ENCODE results near the gene NUDT14. TPM values are rescaled to one million over a fixed set of nuclear protein-coding genes. Genes with fewer than 3 reads are reported as not detected.

Gene NUDT14
- total RNA-seq, 3 donors from 2014 or later: 26.9 to 46.7 (median 37.9) TPM

DNA sequence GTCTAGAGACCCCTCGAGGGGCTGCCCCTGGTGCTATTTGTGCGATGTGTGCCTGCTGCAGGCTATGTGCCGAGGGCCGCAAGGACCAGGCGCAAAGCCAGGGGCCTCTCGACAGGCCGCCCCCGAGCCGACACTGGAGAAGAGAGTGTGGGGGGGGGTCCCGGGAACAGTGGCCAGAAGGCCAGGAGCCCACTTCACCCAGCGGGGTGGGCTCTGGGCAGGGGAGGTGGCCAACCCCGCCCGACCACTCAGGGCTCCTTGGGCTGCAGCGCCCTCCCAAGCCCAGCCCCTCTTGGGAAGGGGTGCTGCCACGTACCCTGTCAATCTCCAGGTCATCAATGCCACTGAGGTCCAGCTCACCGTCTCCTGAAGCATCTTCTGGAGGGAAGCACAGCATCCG, 38.6 kb upstream of the NUDT14 start:
- Histone ChIP-seq H3K36me3 (ENCODE audit: low read depth) (no peaks in the 10 kb centered on the region), H3K9me3 (no peaks in the 10 kb centered on the region), H3K4me1 (ENCODE audit: low read depth) (no peaks in the 10 kb centered on the region), H3K4me3 (no peak overlapping the region)
- ATAC-seq: no peak
- intact Hi-C loops (cut with DNase I, micrococcal nuclease): no loop called here
- DNase-seq: no peak
- TF ChIP-seq, protein P1, sequence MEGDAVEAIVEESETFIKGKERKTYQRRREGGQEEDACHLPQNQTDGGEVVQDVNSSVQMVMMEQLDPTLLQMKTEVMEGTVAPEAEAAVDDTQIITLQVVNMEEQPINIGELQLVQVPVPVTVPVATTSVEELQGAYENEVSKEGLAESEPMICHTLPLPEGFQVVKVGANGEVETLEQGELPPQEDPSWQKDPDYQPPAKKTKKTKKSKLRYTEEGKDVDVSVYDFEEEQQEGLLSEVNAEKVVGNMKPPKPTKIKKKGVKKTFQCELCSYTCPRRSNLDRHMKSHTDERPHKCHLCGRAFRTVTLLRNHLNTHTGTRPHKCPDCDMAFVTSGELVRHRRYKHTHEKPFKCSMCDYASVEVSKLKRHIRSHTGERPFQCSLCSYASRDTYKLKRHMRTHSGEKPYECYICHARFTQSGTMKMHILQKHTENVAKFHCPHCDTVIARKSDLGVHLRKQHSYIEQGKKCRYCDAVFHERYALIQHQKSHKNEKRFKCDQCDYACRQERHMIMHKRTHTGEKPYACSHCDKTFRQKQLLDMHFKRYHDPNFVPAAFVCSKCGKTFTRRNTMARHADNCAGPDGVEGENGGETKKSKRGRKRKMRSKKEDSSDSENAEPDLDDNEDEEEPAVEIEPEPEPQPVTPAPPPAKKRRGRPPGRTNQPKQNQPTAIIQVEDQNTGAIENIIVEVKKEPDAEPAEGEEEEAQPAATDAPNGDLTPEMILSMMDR (IDR thresholded peaks at IDR 0.05): no peak

DNA sequence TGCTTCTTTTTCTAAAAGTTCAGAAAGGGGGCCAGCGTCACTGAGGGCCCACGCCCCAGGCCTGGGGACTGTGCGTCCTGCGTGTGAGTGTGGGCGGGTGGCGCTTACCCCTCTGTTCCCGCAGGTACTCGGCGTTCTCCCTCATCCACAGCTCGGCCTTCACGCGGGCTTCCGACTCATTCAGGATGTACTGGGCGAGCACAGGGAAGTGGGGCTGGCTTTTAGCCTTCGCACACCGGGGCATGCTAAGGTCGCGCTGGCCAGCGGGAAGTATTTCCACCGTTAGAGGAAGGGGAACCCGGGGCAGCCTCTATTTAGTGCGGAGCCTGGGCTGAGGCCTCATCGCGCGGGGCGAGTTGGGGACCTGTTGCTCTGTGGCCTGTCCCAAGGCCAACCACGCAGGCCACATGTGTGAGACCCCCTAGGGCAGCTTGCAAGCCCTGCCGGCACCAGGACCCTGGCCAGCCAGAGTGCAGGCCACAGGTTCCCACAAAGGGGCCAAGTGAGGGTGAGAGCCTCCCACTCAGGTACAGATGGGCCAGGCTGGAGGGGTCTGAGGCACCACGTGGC, 38.0 kb upstream of the NUDT14 start:
- Histone ChIP-seq H3K4me3 (no peak overlapping the region), H3K9me3 (no peaks in the 10 kb centered on the region), H3K36me3 (ENCODE audit: low read depth) (no peaks in the 10 kb centered on the region), H3K4me1 (ENCODE audit: low read depth) (no peaks in the 10 kb centered on the region)
- intact Hi-C loops (cut with DNase I, micrococcal nuclease): no loop called here
- DNase-seq: no peak
- no peak for ATAC-seq
- TF ChIP-seq, protein P1 (IDR thresholded peaks at IDR 0.05): no peak

DNA sequence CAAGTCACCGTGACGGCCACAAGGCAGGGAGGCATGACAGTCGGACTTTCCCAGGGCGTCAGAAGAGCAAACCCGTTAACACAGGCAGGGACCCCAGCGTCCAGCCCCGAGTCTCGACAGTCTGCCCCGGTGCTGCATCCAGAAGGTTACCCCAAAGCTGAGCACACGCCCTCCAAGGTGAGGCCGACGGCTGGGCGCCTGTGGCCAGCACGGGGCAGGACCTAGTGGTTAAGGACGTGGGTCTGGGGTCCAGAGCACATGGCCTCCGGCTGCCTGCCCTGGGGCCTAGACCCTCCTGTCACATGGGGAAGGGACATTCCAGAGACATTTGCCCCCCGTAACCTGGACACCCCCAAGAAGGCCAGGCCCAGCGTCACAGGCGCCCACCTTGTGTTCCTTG, 37.5 kb upstream of the NUDT14 start:
- Histone ChIP-seq H3K36me3 (ENCODE audit: low read depth) (no peaks in the 10 kb centered on the region), H3K4me3 (no peak overlapping the region), H3K9me3 (no peaks in the 10 kb centered on the region), H3K4me1 (ENCODE audit: low read depth) (no peaks in the 10 kb centered on the region)
- TF ChIP-seq, protein P1 (IDR thresholded peaks at IDR 0.05): no peak
- intact Hi-C loops (cut with DNase I, micrococcal nuclease): no loop called here
- DNase-seq: no peak
- no peak for ATAC-seq

DNA sequence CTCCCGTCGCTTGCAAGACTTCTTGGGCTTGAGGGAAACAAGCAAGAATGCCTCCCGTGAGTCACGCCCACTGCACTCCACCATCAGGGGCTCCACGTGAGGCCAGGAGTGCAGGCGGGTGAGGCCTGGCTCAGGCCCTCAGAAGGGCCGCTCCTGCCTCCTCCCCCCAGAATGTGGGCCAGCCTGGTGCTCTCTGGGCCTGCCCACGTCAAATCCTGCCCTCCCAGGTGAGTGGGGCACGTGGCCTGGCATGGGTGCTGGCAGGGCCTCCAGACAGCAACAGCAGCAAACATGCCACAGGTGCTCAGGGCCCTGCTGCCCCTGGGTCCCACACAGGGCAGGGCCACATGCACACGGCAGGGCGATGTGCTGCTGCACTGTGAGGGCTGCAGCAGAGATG, 36.7 kb upstream of the NUDT14 start:
- H3K4me1 ChIP-seq (ENCODE audit: low read depth): no peaks in the 10 kb centered on the region
- intact Hi-C loops (cut with DNase I, micrococcal nuclease): no loop called here
- TF ChIP-seq, protein P1 (IDR thresholded peaks at IDR 0.05): no peak
- no peak for DNase-seq
- H3K36me3 ChIP-seq (ENCODE audit: low read depth): no peaks in the 10 kb centered on the region
- ATAC-seq: no peak
- H3K4me3 ChIP-seq: no peak overlapping the region
- H3K9me3 ChIP-seq: no peaks in the 10 kb centered on the region

DNA sequence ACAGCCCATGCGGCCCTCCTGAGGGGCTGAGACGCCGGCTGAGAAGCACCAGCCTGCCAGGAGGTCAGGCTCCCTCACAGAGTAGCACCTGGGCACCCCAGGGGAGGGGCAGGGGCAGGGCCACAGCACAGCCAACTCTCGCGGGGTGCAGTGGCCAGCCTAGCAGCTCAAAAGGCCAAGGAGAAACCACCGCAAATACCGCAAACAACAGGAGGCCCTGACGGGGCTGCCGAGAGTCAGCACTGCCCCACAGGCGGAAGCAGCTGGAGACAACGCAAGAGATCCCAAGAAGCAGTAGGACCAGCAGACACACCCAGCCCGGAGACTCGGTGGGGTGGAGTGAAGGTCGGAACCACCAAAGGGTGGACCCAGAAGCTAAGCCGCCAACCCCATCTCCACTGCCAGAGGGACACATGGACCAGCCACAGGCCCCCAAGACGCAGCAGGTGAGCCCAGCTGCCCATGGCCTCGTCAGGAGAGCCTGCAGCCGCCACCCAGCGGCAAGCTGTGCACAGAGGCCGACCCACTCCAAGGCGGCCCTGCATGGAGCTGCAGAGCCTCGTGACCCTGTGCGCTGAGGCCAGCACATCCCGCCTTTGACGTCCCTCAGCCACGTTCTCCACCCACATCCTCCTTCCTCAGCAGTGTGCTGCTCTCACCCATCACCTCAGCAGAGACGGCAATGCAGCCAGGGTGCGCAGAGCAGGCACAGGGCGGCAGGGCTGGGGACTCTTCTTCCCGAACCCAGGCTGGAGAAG, 35.6 kb upstream of the NUDT14 start:
- H3K36me3 ChIP-seq (ENCODE audit: low read depth): no peaks in the 10 kb centered on the region

More for the DNA sequence above, 35.6 kb upstream of the NUDT14 start:
- TF ChIP-seq, protein P1 (IDR thresholded peaks at IDR 0.05): no peak
- Histone ChIP-seq H3K4me3 (no peak overlapping the region), H3K4me1 (ENCODE audit: low read depth) (no peaks in the 10 kb centered on the region), H3K9me3 (no peaks in the 10 kb centered on the region)
- ATAC-seq (no peak), DNase-seq (no peak)
- intact Hi-C loops (cut with DNase I, micrococcal nuclease): no loop called here
